AG09319 (cell line): ENCODE results near the gene MAP3K8.

Source experiments
- DNase-seq: peaks from one replicate; pipeline ENCODE4 v3.0.0-alpha.2; 2010; ENCODE audit warnings: low read depth; ENCODE audit errors: extremely low read depth
- TF ChIP-seq, protein P1 (sequence below): IDR thresholded peaks from 2 replicates; pipeline ENCODE4 v1.5.1; 2011; ENCODE audit warnings: low read depth, mild to moderate bottlenecking, inconsistent platforms, low read length, moderate library complexity

MAP3K8 gene

DNA sequence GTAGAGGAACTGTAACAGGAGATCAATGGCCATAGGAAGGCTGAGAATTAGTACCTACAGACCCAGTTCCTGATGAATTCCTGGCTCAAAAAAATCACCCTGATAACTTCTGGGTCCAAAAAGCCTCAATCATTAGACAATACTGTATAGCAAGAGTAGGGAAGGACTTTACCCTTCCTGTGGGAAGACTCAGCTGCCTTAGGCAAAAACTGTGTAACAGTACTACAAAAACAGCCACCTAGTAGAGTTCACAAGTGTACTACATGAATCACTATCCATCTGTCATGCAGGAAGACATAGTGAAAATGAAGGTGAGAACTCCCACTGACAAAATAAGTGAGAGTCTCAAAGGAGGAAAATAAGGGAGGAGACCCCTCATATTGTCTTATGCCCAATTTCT is 47.6 kb downstream of the MAP3K8 start:
- no peak for DNase-seq
- TF ChIP-seq, protein P1, sequence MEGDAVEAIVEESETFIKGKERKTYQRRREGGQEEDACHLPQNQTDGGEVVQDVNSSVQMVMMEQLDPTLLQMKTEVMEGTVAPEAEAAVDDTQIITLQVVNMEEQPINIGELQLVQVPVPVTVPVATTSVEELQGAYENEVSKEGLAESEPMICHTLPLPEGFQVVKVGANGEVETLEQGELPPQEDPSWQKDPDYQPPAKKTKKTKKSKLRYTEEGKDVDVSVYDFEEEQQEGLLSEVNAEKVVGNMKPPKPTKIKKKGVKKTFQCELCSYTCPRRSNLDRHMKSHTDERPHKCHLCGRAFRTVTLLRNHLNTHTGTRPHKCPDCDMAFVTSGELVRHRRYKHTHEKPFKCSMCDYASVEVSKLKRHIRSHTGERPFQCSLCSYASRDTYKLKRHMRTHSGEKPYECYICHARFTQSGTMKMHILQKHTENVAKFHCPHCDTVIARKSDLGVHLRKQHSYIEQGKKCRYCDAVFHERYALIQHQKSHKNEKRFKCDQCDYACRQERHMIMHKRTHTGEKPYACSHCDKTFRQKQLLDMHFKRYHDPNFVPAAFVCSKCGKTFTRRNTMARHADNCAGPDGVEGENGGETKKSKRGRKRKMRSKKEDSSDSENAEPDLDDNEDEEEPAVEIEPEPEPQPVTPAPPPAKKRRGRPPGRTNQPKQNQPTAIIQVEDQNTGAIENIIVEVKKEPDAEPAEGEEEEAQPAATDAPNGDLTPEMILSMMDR, result no peak

DNA sequence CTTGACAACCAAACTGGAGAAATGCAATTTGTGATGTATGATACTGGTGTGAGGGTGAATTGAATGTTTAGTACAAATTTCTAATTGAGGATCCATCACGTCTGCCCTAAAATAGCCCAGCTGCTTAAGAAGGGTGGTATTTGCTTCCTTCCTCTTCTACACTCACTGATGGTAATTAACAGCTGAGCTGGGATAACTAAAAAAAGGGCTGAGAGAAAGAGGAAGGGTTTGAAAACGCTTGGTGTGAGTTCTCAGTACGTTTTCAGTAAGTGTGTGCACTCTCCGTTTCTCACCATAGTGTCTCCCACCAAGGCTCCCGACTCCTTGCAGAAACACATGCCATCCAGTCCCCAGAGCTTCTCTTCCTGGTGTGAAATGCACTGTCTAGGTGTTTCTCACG is 54.3 kb downstream of the MAP3K8 start:
- DNase-seq, result no peak

DNA sequence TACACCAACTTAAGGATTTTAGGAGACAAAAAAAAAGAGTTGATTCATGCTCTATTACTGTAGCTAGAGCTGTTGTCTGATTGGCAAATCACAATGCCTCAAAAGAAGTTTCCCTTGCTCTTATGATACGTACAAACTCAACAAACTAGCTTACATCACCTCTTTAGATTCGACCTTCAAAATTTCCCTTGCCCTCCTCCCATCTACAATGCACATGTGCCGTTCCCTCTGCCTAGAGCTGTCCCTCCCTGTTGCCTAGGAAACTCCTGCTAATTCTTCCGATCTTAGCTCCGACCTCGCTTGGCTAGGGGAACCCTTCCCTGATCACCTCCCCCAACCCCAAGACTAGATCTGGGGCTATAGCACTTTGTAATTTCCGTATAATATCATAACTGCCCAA is 55.4 kb downstream of the MAP3K8 start:
- DNase-seq, result no peak
- TF ChIP-seq, protein P1, result no peak

More for the DNA sequence above, 54.3 kb downstream of the MAP3K8 start:
- TF ChIP-seq, protein P1, result no peak

DNA sequence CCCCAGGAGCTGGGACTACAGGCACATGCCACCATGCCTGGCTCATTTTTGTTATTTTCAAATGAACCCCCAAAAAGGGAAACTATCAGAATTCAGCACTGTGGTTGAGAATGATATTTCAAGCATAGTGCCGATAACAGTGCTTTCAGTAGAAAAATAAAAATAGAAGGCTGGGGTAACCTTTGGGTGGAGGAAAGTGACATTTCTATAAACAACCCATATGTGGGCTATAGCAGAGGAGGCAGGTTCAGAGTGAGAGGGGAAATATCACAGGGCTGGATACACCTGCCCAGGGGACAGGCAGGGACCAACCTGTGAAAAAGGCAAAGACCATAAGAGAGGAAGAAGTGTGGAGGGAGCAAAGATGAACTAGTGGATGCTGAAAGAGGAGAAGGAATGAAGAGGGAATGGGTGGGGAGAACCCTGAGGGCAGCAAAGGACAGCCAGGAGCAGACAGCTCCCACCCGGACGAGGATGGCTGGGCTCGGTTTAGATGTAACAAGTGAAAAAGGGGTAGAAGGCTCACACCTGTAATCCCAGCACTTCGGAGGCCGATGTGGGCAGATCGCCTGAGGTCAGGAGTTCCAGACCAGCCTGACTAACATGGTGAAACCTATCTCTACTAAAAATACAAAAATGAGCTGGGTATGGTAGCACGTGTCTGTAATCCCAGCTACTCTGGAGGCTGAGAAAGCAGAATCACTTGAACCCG is 56.5 kb downstream of the MAP3K8 start:
- TF ChIP-seq, protein P1, result no peak
- no peak for DNase-seq

DNA sequence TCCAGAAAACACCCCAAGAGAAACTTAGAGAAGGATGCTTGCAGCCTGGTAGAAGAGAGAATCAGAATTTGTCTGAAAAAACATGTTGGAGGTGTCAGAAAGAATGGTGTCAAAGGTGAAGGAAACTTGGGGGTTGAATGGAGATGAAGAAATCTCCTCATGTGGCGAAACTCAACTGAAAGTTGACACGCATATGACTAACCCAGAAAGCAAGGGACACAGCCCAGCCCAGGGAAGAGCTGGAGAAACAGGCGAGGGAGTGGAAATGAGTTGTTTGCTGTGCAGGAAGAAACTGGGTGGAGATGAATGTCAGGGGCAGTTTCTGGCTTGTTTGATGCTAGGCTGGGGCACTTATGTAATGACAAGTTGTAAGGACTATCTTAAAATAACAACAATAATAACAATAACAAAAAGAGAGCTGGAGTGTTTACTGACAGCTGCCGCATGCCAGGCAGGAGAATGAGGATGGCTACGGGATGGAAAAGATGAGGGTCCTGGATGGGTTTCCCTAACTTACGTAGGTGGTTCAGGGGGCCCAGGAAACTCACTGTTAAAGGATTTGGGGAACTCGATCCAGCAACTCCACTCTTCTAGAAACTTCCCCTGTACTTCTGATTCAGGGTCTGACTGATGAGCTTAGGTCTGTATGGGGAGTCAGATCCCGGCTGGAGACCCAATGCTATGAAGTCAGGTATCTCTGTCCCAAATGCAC is 57.4 kb downstream of the MAP3K8 start:
- TF ChIP-seq, protein P1, result no peak
- DNase-seq, result peak; percentile 52

DNA sequence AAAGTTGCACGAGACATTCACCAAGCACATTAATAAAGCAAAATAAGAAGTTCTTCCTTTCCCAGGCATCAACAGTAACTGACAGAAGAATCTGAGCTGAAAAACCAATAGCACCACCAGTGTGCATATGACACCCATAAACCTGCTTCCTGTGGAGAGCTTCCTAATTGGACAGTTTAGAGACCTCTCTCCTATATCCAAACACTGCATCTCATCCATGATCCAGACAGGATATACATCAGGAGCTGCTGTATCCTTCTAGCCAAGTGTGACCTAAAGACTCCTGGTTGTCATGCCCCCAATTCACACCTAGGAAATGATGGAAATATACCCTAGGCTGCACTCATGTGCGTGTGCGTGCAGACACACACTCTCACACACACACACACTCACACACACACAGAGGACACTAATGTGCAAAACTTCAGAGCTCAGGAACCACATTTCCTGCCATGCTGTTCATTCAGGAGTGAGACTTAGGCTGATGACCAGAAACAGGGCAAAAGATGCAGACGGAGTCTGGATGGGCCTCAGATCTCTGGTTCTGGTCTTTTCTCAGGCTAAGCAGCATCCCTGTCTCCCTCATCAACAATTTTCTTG is 58.0 kb downstream of the MAP3K8 start:
- DNase-seq, result no peak
- TF ChIP-seq, protein P1, result no peak
